22Rv1 (cell line): ENCODE measurements around the gene COL4A2.
A peak's percentile ranks its signal among the peaks of the same experiment; 100 is the strongest.

Experiments used
- H3K27ac ChIP-seq: fragments of 450-650 bp; 2 replicates; pipeline ENCODE4 v1.5.1; 2017
- ZFX ChIP-seq: fragments of 450-650 bp; IDR thresholded peaks from 2 replicates; pipeline ENCODE4 v1.6.1; 2017; ENCODE audit warnings: antibody characterized with exemption, borderline replicate concordance
- TF ChIP-seq, protein P1 (sequence below): fragments of 450-650 bp; IDR thresholded peaks from 2 replicates; pipeline ENCODE4 v1.5.1; 2017; ENCODE audit warnings: mild to moderate bottlenecking

Gene COL4A2

DNA sequence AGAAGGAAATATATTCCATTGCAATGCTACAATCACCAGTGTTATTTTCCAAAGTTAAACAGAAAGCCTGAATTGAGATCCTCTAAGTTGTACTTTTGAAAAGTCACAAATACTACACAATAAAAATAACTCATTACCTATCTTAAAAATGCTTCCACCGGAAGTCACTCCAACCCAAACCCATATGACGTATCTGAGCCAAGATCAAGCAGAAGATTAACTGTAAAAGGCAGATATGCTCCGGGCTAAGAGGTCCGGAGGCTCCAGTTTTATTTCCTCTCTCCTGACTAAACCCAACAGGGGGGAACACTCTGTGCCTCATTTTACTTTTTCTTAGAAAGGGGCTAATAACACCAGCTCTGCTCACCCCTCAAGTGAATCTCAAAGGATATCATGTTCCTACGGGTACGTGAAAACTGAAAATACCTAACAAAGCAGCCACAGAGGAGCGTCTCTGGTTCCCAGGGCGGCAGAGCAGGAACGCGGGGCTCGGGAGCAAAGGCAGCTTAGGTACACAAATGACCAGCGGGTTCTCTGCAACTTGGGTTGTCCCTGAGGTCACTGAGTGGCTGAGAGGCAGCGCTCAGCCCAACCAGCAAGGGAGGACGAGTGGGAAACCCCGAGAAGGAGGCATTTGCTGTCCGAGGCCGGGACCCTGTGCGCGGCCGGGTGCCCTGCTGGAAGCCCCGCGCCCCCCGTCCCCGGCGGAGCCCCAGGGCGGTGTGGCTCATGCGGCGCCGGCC lies 253.7 kb downstream of the COL4A2 start:
- H3K27ac ChIP-seq: peak overlapping the region; percentile 68
- no peak for TF ChIP-seq ZFX
- TF ChIP-seq, protein P1, sequence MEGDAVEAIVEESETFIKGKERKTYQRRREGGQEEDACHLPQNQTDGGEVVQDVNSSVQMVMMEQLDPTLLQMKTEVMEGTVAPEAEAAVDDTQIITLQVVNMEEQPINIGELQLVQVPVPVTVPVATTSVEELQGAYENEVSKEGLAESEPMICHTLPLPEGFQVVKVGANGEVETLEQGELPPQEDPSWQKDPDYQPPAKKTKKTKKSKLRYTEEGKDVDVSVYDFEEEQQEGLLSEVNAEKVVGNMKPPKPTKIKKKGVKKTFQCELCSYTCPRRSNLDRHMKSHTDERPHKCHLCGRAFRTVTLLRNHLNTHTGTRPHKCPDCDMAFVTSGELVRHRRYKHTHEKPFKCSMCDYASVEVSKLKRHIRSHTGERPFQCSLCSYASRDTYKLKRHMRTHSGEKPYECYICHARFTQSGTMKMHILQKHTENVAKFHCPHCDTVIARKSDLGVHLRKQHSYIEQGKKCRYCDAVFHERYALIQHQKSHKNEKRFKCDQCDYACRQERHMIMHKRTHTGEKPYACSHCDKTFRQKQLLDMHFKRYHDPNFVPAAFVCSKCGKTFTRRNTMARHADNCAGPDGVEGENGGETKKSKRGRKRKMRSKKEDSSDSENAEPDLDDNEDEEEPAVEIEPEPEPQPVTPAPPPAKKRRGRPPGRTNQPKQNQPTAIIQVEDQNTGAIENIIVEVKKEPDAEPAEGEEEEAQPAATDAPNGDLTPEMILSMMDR: no peak

DNA sequence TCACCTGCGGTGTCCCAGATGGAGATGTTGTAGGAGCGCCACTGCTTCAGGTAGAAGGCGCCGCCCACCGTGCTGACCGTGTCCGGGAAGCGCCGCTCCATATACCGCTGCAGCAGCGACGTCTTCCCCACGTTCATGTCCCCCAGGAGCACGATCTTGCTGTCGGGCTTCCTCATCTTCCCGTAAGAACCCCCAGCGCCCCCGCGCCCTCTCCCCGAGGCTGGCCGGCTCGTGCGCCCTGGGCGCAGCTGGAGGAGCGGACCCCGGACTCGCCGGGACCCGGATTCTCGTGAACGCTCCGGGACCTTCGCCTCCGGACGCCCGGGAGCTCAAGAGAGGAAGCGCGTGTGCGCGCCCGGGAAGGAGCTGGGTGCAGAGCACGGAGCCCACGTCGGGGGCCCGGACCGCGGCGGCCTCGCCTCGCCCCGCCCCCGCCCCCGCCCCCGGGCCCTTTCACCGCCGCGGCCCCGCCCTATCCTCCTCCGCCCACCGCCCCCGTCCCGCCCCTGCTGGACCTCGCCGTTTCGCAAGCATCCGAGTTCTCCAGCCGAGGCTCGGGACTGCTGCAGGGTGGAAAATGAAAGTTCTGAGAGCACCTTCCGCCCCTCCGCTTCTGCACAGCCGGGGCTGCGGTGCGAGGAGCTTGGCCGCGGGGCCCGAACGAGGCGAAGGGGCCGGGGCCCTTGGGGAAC lies 254.4 kb downstream of the COL4A2 start, which contains the start of gene RAB20:
RAB20 (minus strand) TSS at position 379 of the 692 bp plus-strand sequence; CDS start at position 176, 203 bp downstream.
- H3K27ac ChIP-seq: peak within 1 kb of the TSS; percentile 68
- TF ChIP-seq ZFX: no peak
- TF ChIP-seq, protein P1: no peak

DNA sequence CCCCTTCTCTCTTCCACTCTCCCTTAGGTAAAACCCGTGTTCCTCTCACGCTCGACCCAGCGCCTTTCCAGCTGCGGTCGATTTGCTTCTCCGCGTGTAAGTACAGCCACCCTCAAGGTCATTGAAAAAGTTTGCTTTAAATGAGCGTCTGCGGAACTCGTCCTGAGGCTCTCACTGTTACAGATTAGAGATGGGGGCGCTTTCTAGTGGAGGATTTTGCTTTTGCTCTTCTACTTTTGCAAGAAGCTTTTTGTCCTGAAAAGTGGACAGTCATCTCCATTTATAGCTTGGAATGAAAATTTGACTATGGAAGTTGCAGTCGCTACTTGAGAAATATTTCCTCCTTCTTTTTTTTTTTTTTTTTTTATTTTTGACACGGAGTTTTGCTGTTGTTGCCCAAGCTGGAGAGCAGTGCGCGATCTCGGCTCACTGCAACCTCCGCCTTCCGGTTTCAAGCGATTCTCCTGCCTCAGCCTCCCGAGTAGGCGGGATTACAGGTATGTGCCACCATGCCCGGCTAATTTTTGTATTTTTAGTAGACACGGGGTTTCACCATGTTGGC lies 255.0 kb downstream of the COL4A2 start:
- H3K27ac ChIP-seq: peak overlapping the region; percentile 68
- TF ChIP-seq, protein P1: no peak
- no peak for TF ChIP-seq ZFX
